HG02610 (cell line): ENCODE results near the gene INO80.
A peak's percentile ranks its signal among the peaks of the same experiment; 100 is the strongest.

Experiments
- ATAC-seq: cut with Tn5 transposase; IDR thresholded peaks from one replicate; pipeline ENCODE4 v1.9.1; 2021; ENCODE audit warnings: mild to moderate bottlenecking, moderate library complexity; ENCODE audit not compliant: unreplicated experiment

The INO80 gene

GRCh38 chr15:41047474-41047873 lies 68.6 kb downstream of the INO80 start:
- no peak for ATAC-seq

- ATAC-seq: no peak
Observed at GRCh38 chr15:41043276-41043951, 72.7 kb downstream of the INO80 start.

- ATAC-seq: no peak
Observed at GRCh38 chr15:41042851-41043250, 73.2 kb downstream of the INO80 start.

GRCh38 chr15:41039121-41039520 lies 77.0 kb downstream of the INO80 start:
- no peak for ATAC-seq

- no peak for ATAC-seq
Observed at GRCh38 chr15:41032079-41032328, 84.1 kb downstream of the INO80 start.

- no peak for ATAC-seq
Observed at GRCh38 chr15:41031232-41032078, 84.6 kb downstream of the INO80 start.

GRCh38 chr15:41028853-41029252 lies 87.2 kb downstream of the INO80 start:
- ATAC-seq: no peak

GRCh38 chr15:41025393-41025792 lies 90.7 kb downstream of the INO80 start:
- no peak for ATAC-seq

- ATAC-seq: no peak
Observed at GRCh38 chr15:41024885-41025284, 91.2 kb downstream of the INO80 start.

GRCh38 chr15:41024131-41024530 lies 91.9 kb downstream of the INO80 start:
- no peak for ATAC-seq

- ATAC-seq: no peak
Observed at GRCh38 chr15:41022487-41023090, 93.5 kb downstream of the INO80 start.

GRCh38 chr15:41020829-41021228 lies 95.3 kb downstream of the INO80 start:
- no peak for ATAC-seq

GRCh38 chr15:41020311-41020710 lies 95.8 kb downstream of the INO80 start:
- ATAC-seq: no peak

- no peak for ATAC-seq
Observed at GRCh38 chr15:41019174-41019573, 96.9 kb downstream of the INO80 start.

- no peak for ATAC-seq
Observed at GRCh38 chr15:41018534-41018933, 97.5 kb downstream of the INO80 start.

- no peak for ATAC-seq
Observed at GRCh38 chr15:41017066-41017735, 98.9 kb downstream of the INO80 start.

- peak; percentile 53 for ATAC-seq
Observed at GRCh38 chr15:41013691-41014414, 102.2 kb downstream of the INO80 start.

- no peak for ATAC-seq
Observed at GRCh38 chr15:41011055-41011815, 104.8 kb downstream of the INO80 start.

- no peak for ATAC-seq
Observed at GRCh38 chr15:41010345-41010744, 105.7 kb downstream of the INO80 start.

- ATAC-seq: no peak
Observed at GRCh38 chr15:41006479-41006878, 109.6 kb downstream of the INO80 start.
